K562 (cell line): ENCODE data around the gene ALG14. TPM values are rescaled to one million over a fixed set of nuclear protein-coding genes. Genes with fewer than 3 reads are reported as not detected.

Experiments
- ATAC-seq: fragments of 200-7000 bp; cut with Tn5 transposase; 3 replicates; pipeline ENCODE4 v1.9.1; 2020; ENCODE audit warnings: moderate library complexity
- BruUV-seq: library from RNA; stranded (reverse); fragments of 400-500 nt; replicated peaks from 2 replicates; lab custom pipeline; 2021; lab: Mats Ljungman, UMichigan
- CTCF ChIA-PET: fragments of 300-600 bp; formaldehyde crosslinking; extraction: SDS; loops from one replicate; lab custom pipeline; 2021; ENCODE audit warnings: low intra/inter-chr PET ratio; lab: Yijun Ruan, JAX
- POLR2A ChIA-PET: fragments of 300-600, 350-650 bp; sonication (Branson Sonifier 250); formaldehyde crosslinking; extraction: SDS; loops from one replicate; lab custom pipeline; 2021; ENCODE audit warnings: antibody characterized with exemption, inconsistent platforms; lab: Yijun Ruan, JAX
- DNase-seq, 4 experiments: peaks; one replicate each; pipeline versions ENCODE4 v3.0.0 to v3.0.0-alpha.2; 2011 to 2018; ENCODE audit warnings: low spot score in 3 of 4, mixed read lengths in 3 of 4; ENCODE audit errors: extremely low read depth in 1 of 4
- FAIRE-seq: peaks from 2 replicates; lab custom pipeline; 2011; peaks lifted over from hg19 to GRCh38; lab: Jason Lieb, UNC
- H2AFZ ChIP-seq: 2 replicates; pipeline ENCODE4 v1.6.0; 2011; ENCODE audit warnings: low read depth, low read length, control low read depth, inconsistent platforms
- H3K27ac ChIP-seq: fragments of 200-600 bp; 3 replicates; pipeline ENCODE4 v1.8.0; 2011; ENCODE audit warnings: low read depth, mild to moderate bottlenecking, control low read depth, inconsistent platforms, low read length, moderate library complexity, mixed read lengths; ENCODE audit errors: extremely low read depth
- H3K27me3 ChIP-seq, 2 experiments: fragments of 300-600 bp in 1 of 2; 2 replicates in 1 of 2; 3 replicates in 1 of 2; pipeline versions ENCODE4 v1.6.0 to v1.8.0; 2011; ENCODE audit warnings: inconsistent platforms in 2 of 2, low read length in 2 of 2, mild to moderate bottlenecking in 1 of 2, mixed read lengths in 1 of 2, moderate library complexity in 1 of 2; ENCODE audit not compliant: control insufficient read depth in 2 of 2, insufficient read depth in 2 of 2
- H3K36me3 ChIP-seq: fragments of 300-600 bp; 3 replicates; pipeline ENCODE4 v1.8.0; 2011; ENCODE audit warnings: mild to moderate bottlenecking, low read length, inconsistent platforms; ENCODE audit not compliant: control insufficient read depth, insufficient read depth
- H3K4me1 ChIP-seq, 2 experiments: fragments of 200-600 bp in 1 of 2; replicated peaks in 1 of 2; 2 replicates in 1 of 2; 3 replicates in 1 of 2; pipeline versions ENCODE4 v1.5.1 to v1.8.0; 2011; ENCODE audit warnings: inconsistent platforms in 2 of 2, low read length in 2 of 2, mild to moderate bottlenecking in 1 of 2, mixed read lengths in 1 of 2, moderate library complexity in 1 of 2; ENCODE audit not compliant: control insufficient read depth in 2 of 2, insufficient read depth in 2 of 2
- H3K4me2 ChIP-seq: 2 replicates; pipeline ENCODE4 v1.6.1; 2011; ENCODE audit warnings: low read length, control low read depth, inconsistent platforms, mixed read lengths; ENCODE audit not compliant: insufficient read depth
- H3K4me3 ChIP-seq: fragments of 200-600 bp; sonication (generic), shearing (Covaris generic); 2 replicates; pipeline ENCODE4 v1.5.1; 2016; ENCODE audit warnings: control low read depth, inconsistent platforms
- H3K79me2 ChIP-seq: fragments of 200-600 bp; 3 replicates; pipeline ENCODE4 v1.8.0; 2011; ENCODE audit warnings: low read length, inconsistent platforms; ENCODE audit not compliant: control insufficient read depth, insufficient read depth
- H3K9ac ChIP-seq, 2 experiments: 2 replicates each; pipeline versions ENCODE4 v1.6.0 to v1.6.1; 2011; ENCODE audit warnings: low read depth in 2 of 2, low read length in 2 of 2, control low read depth in 1 of 2, inconsistent platforms in 1 of 2, mild to moderate bottlenecking in 1 of 2, mixed read lengths in 1 of 2; ENCODE audit not compliant: insufficient read depth in 1 of 2
- H3K9me1 ChIP-seq: one replicate; pipeline ENCODE4 v1.6.0; 2011; ENCODE audit warnings: inconsistent platforms, mild to moderate bottlenecking, low read length, moderate library complexity; ENCODE audit not compliant: control insufficient read depth, insufficient read depth
- H3K9me3 ChIP-seq: replicated peaks from 2 replicates; pipeline ENCODE4 v1.5.1; 2011; ENCODE audit warnings: low read depth, low read length, inconsistent platforms; ENCODE audit not compliant: control insufficient read depth, insufficient read depth
- H4K20me1 ChIP-seq: replicated peaks from 2 replicates; pipeline ENCODE4 v1.6.1; 2011; ENCODE audit warnings: low read length, inconsistent platforms, mixed read lengths; ENCODE audit not compliant: control insufficient read depth, insufficient read depth
- CREB1 ChIP-seq, 2 experiments: sonication (generic) in 1 of 2; formaldehyde crosslinking in 1 of 2; IDR thresholded peaks; 2 replicates each; pipeline versions ENCODE4 v1.6.1 to v1.8.0; 2012 to 2022; ENCODE audit warnings: inconsistent platforms in 1 of 2, mild to moderate bottlenecking in 1 of 2, missing genetic modification reagents in 1 of 2, moderate library complexity in 1 of 2
- CREB3 ChIP-seq: fragments of 450-650 bp; conservative IDR thresholded peaks from 2 replicates; pipeline ENCODE4 v1.6.1; 2016; ENCODE audit warnings: missing genetic modification characterization, low read depth, mild to moderate bottlenecking, missing compliant biosample characterization, moderate library complexity
- FOXA3 ChIP-seq, 2 experiments: fragments of 450-650 bp in 1 of 2; sonication (generic) in 1 of 2; formaldehyde crosslinking; IDR thresholded peaks in 1 of 2; conservative IDR thresholded peaks in 1 of 2; 2 replicates each; pipeline versions ENCODE4 v1.4.0 to v1.8.0; 2020 to 2022; ENCODE audit warnings: mild to moderate bottlenecking in 2 of 2, missing genetic modification reagents in 1 of 2
- GATA2 ChIP-seq: sonication (generic); formaldehyde crosslinking; IDR thresholded peaks from 2 replicates; pipeline ENCODE4 v1.4.0; 2020; ENCODE audit warnings: mild to moderate bottlenecking, missing genetic modification reagents
- GTF2F1 ChIP-seq: IDR thresholded peaks from 2 replicates; pipeline ENCODE4 v1.6.1; 2011; ENCODE audit warnings: low read depth, low read length, improper control_type of control experiment
- HMBOX1 ChIP-seq: sonication (generic); IDR thresholded peaks from 2 replicates; pipeline ENCODE4 v1.6.1; 2016
- ILK ChIP-seq: fragments of 450-650 bp; IDR thresholded peaks from 2 replicates; pipeline ENCODE4 v1.6.1; 2016; ENCODE audit warnings: missing genetic modification characterization, low read depth, mild to moderate bottlenecking, missing compliant biosample characterization, moderate library complexity, borderline replicate concordance
- KAT2B ChIP-seq: IDR thresholded peaks from one replicate; pipeline ENCODE4 v1.6.1; 2012; ENCODE audit warnings: low read depth, mild to moderate bottlenecking, control low read depth, inconsistent platforms, low read length, moderate library complexity
- KDM2B ChIP-seq: fragments of 250-450 bp; sonication (Bioruptor Pico); IDR thresholded peaks from 2 replicates; pipeline ENCODE4 v1.8.0; 2021; ENCODE audit warnings: mild to moderate bottlenecking, moderate library complexity
- KHSRP ChIP-seq: fragments of 450-650 bp; IDR thresholded peaks from 2 replicates; pipeline ENCODE4 v1.6.1; 2017
- MAZ ChIP-seq, 2 experiments: fragments of 450-650 bp in 1 of 2; sonication (generic) in 1 of 2; formaldehyde crosslinking; IDR thresholded peaks in 1 of 2; conservative IDR thresholded peaks in 1 of 2; 2 replicates each; pipeline versions ENCODE4 v1.4.0 to v1.5.0; 2020; ENCODE audit warnings: mild to moderate bottlenecking in 1 of 2, missing genetic modification reagents in 1 of 2
- MLX ChIP-seq, 2 experiments: fragments of 450-650 bp in 1 of 2; sonication (generic) in 1 of 2; formaldehyde crosslinking; conservative IDR thresholded peaks; 2 replicates each; pipeline versions ENCODE4 v1.4.0 to v1.8.1; 2020 to 2022; ENCODE audit warnings: mild to moderate bottlenecking in 1 of 2, missing genetic modification reagents in 1 of 2
- MTA2 ChIP-seq: fragments of 450-650 bp; IDR thresholded peaks from 2 replicates; pipeline ENCODE4 v1.6.1; 2016; ENCODE audit warnings: low read depth
- SRSF3 ChIP-seq: fragments of 200-400 bp; formaldehyde crosslinking; IDR thresholded peaks from 2 replicates; pipeline ENCODE4 v1.6.1; 2016; ENCODE audit warnings: mild to moderate bottlenecking, low read length, moderate library complexity; ENCODE audit not compliant: insufficient read depth
- ZNF232 ChIP-seq: sonication (generic); formaldehyde crosslinking; IDR thresholded peaks from 2 replicates; pipeline ENCODE4 v1.8.0; 2022; ENCODE audit warnings: mild to moderate bottlenecking, missing genetic modification reagents
- ZNF384 ChIP-seq: IDR thresholded peaks from 2 replicates; pipeline ENCODE4 v1.6.1; 2012; ENCODE audit warnings: low read depth, low read length, improper control_type of control experiment
- ZNF436 ChIP-seq: fragments of 250-450, 450-650 bp; sonication (Bioruptor Pico); formaldehyde crosslinking; IDR thresholded peaks from 2 replicates; pipeline ENCODE4 v1.7.0; 2020; ENCODE audit warnings: mild to moderate bottlenecking
- ZNF445 ChIP-seq: fragments of 250-450 bp; sonication (Bioruptor Pico); IDR thresholded peaks from 2 replicates; pipeline ENCODE4 v1.4.0; 2020; ENCODE audit warnings: low read depth, mild to moderate bottlenecking, moderate library complexity
- ZNF507 ChIP-seq: conservative IDR thresholded peaks from 2 replicates; pipeline ENCODE4 v1.6.1; 2017; ENCODE audit warnings: missing genetic modification characterization, missing compliant biosample characterization
- ZNF79 ChIP-seq: fragments of 250-450 bp; sonication (Bioruptor Pico); IDR thresholded peaks from 2 replicates; pipeline ENCODE4 v1.4.0; 2020; ENCODE audit warnings: low read depth, mild to moderate bottlenecking, moderate library complexity
- WGBS: fragments of 100-300 bp; shearing (Covaris generic); methylation state at CpG from one replicate; pipeline ENCODE4 v1.1.6; 2016; ENCODE audit warnings: low coverage, mixed read lengths; ENCODE audit not compliant: insufficient coverage; ENCODE audit errors: missing lambda C conversion rate; 5-methylcytosine and 5-hydroxymethylcytosine counted together
- in situ Hi-C: fragments of 300-500 bp; cut with MboI; formaldehyde crosslinking; loops from 4 replicates; pipeline ENCODE4 v1.15.0; 2018; ENCODE audit warnings: inconsistent platforms, mixed read lengths
- intact Hi-C: fragments of 100-400 bp; cut with micrococcal nuclease; formaldehyde crosslinking; loops from 2 replicates; pipeline ENCODE4 v1.14.2; 2022
- polyA plus RNA-seq, 8 experiments: library from polyadenylated mRNA; depleted of rRNA in 4 of 8; stranded (reverse) in 5 of 8; unstranded in 3 of 8; fragments of >200 nt; fragmentation: Nextera tagmentation in 2 of 8; fragmentation: Illumina TruSeq in 1 of 8; extraction: Ambion mirVana in 2 of 8; extraction: Trizol in 1 of 8; gene quantifications; 2 replicates each; pipeline versions ENCODE4 v1.2.1 to v1.2.3, GENCODE V29; 2011 to 2014; ENCODE audit warnings: inconsistent platforms in 1 of 8, missing spikeins in 1 of 8
- total RNA-seq, 7 experiments: library from RNA; depleted of rRNA in 6 of 7; stranded (reverse); fragments of >200 nt in 6 of 7; fragmentation: Illumina TruSeq in 2 of 7; extraction: Trizol in 2 of 7; gene quantifications; 2 replicates each; pipeline versions ENCODE4 v1.2.1 to v1.2.3, GENCODE V29; 2011 to 2021; ENCODE audit warnings: low replicate concordance in 1 of 7

Gene ALG14
- total and polyA plus RNA-seq, 9 of the 15 experiments (the other 6 are each of a cell fraction or from before 2014, with no cell fraction given), result 2.8 to 16.2 (median 4.9) TPM

GRCh38 chr1:94935034-94935433 lies 137.7 kb downstream of the ALG14 start:
- H3K9me3 ChIP-seq, result no peaks in the 10 kb centered on the region
- no peak overlapping the region for H2AFZ ChIP-seq
- H3K27ac ChIP-seq, result no peak overlapping the region
- H3K9me1 ChIP-seq, result no peaks in the 10 kb centered on the region
- TF ChIP-seq GATA2 (CRISPR knock-in tag) (no peak), HMBOX1 (no peak), CREB1 (IDR thresholded peaks at IDR 0.05) (no peak), CREB1 (CRISPR knock-in tag; IDR thresholded peaks at IDR 0.05) (no peak), ZNF232 (CRISPR knock-in tag) (no peak), ZNF436 (CRISPR knock-in tag) (no peak), ILK (tag) (no peak), ZNF507 (tag) (no peak), KDM2B (CRISPR knock-in tag) (no peak), MLX (CRISPR knock-in tag; conservative IDR thresholded peaks at IDR 0.05) (no peak), MAZ (CRISPR knock-in tag; conservative IDR thresholded peaks at IDR 0.05 in 1 of 2, IDR thresholded peaks at IDR 0.05 in 1 of 2) (no peak), KAT2B (no peak), FOXA3 (CRISPR knock-in tag; conservative IDR thresholded peaks at IDR 0.05 in 1 of 2, IDR thresholded peaks at IDR 0.05 in 1 of 2) (no peak), GTF2F1 (no peak), KHSRP (no peak), CREB3 (tag) (no peak), ZNF79 (no peak), ZNF384 (no peak), MTA2 (no peak), ZNF445 (CRISPR knock-in tag) (no peak), SRSF3 (no peak)
- no peaks in the 10 kb centered on the region for H4K20me1 ChIP-seq
- H3K36me3 ChIP-seq, result no peaks in the 10 kb centered on the region
- no peak for FAIRE-seq
- in situ Hi-C loops, result no loop called here
- no peak for DNase-seq
- H3K9ac ChIP-seq, result no peak overlapping the region
- H3K79me2 ChIP-seq, result no peaks in the 10 kb centered on the region
- no peaks in the 10 kb centered on the region for H3K27me3 ChIP-seq
- CTCF ChIA-PET, result no interaction called here
- WGBS, result 12% methylated on average over 1 of the region's 1 CpG
- ATAC-seq, result no peak
- intact Hi-C loops, result no loop called here
- no TSS peak for BruUV-seq
- no peaks in the 10 kb centered on the region for H3K4me1 ChIP-seq
- POLR2A ChIA-PET, result interaction anchor here (1.4 kb wide), 1 partner anchor 11 kb away, joined by 3 read pairs; no protein-coding TSS in a partner anchor
- H3K4me2 ChIP-seq, result no peak overlapping the region
- H3K4me3 ChIP-seq, result no peak overlapping the region
